Measurements from ENCODE around the gene TMCO1. TPM values are rescaled to one million over a fixed set of nuclear protein-coding genes. Genes with fewer than 3 reads are reported as not detected.
A peak's percentile ranks its signal among the peaks of the same experiment; 100 is the strongest.

TMCO1 gene
- total RNA-seq, 1 experiment from 2014 or later = 70.1 TPM

GRCh38 chr1:165679282-165680036 is 89.2 kb downstream of the TMCO1 start:
- no peak overlapping the region for H3K9ac ChIP-seq (ENCODE audit: extremely low read depth, insufficient read length, low read length)
- no peak overlapping the region for H3K4me2 ChIP-seq (ENCODE audit: insufficient read depth, insufficient read length, low read length)
- H2AK5ac ChIP-seq (ENCODE audit: insufficient read length, low read length) = no peak overlapping the region
- H2AFZ ChIP-seq (ENCODE audit: low read length) = no peak overlapping the region
- TF ChIP-seq CTCF (conservative IDR thresholded peaks at IDR 0.05) = peak; percentile 47; the same call in 2 of the 3 replicates
- H2BK12ac ChIP-seq (ENCODE audit: insufficient read length, low read depth, low read length) = no peak overlapping the region
- H3K4me1 ChIP-seq (ENCODE audit: insufficient read depth, low read length) = no peaks in the 10 kb centered on the region
- H2BK15ac ChIP-seq (ENCODE audit: low read depth, low read length) = no peak overlapping the region
- H2BK120ac ChIP-seq (ENCODE audit: low read depth, low read length, poor library complexity, severe bottlenecking) = no peak overlapping the region
- H3K18ac ChIP-seq (ENCODE audit: insufficient read length, low read depth, low read length) = no peak overlapping the region
- no peak overlapping the region for H3K27ac ChIP-seq (ENCODE audit: insufficient read length, low read depth, low read length)
- DNase-seq = no peak
- H4K8ac ChIP-seq (replicated peaks; ENCODE audit: insufficient read length, low read depth, low read length) = no peak overlapping the region
- no peaks in the 10 kb centered on the region for H3K79me2 ChIP-seq (ENCODE audit: insufficient read depth, low read length)
- no CpG with 5 or more reads among the region's 1 CpG for WGBS (ENCODE audit: extremely low coverage, insufficient read length, low lambda C conversion rate)
- H2BK5ac ChIP-seq (ENCODE audit: insufficient read length, low read length) = no peak overlapping the region
- H3K56ac ChIP-seq (ENCODE audit: insufficient read length, low read depth, low read length) = no peak overlapping the region
- Mint-ChIP-seq H3K27ac (no peak overlapping the region), H3K27me3 (ENCODE audit: low read depth) (no peaks in the 10 kb centered on the region), H3K4me1 (no peaks in the 10 kb centered on the region), H3K4me3 (no peak overlapping the region), H3K9me3 (peaks cover 2 to 5% of the 10 kb centered on the region in 2 experiments; a peak in 3 of 5 replicates), H3K36me3 (ENCODE audit: insufficient read depth in 1 of 3, low read depth in 3 of 3) (peaks cover 38 to 70% (median 66%) of the 10 kb centered on the region in 3 experiments; a peak in 6 of 7 replicates)
- H3K4ac ChIP-seq (ENCODE audit: low read depth, low read length) = no peak overlapping the region
- no peak overlapping the region for H4K91ac ChIP-seq (ENCODE audit: insufficient read length, low read depth, low read length)
- no peak overlapping the region for H2BK20ac ChIP-seq (ENCODE audit: low read depth, low read length, poor library complexity, severe bottlenecking)
- no peaks in the 10 kb centered on the region for H3K27me3 ChIP-seq (ENCODE audit: insufficient read depth, low read length)
- no peaks in the 10 kb centered on the region for H3K9me3 ChIP-seq (ENCODE audit: control insufficient read depth, low read depth, low read length)
- no peak overlapping the region for H3K23ac ChIP-seq (ENCODE audit: insufficient read length, low read depth, low read length)
- no peaks in the 10 kb centered on the region for H4K20me1 ChIP-seq (ENCODE audit: control insufficient read depth, insufficient read depth, insufficient read length)
- H3K14ac ChIP-seq (ENCODE audit: insufficient read depth, low read length) = no peak overlapping the region
- H3T11ph ChIP-seq (ENCODE audit: low read length) = no peak overlapping the region
- H3K79me1 ChIP-seq (ENCODE audit: insufficient read depth, low read depth, low read length, poor library complexity, severe bottlenecking) = no peaks in the 10 kb centered on the region
- no peak overlapping the region for H4K5ac ChIP-seq (ENCODE audit: insufficient read length, low read depth, low read length)
- H3K23me2 ChIP-seq (ENCODE audit: insufficient read length, low read depth, low read length, poor library complexity, severe bottlenecking) = no peaks in the 10 kb centered on the region
